Measurements from ENCODE around the gene RALGAPA2.

RALGAPA2 gene

GRCh38 chr20:20557406-20557805, 155.0 kb downstream of the RALGAPA2 start:
- no peak for TF ChIP-seq CTCF (IDR thresholded peaks at IDR 0.05; ENCODE audit: insufficient read depth, low read depth, low read length, missing control alignments)
- no peak for DNase-seq (ENCODE audit: low read depth)
- no peak overlapping the region for H3K4me3 ChIP-seq (ENCODE audit: low read depth, low read length)

- no peak overlapping the region for H3K4me3 ChIP-seq (ENCODE audit: low read depth, low read length)
- no peak for DNase-seq (ENCODE audit: low read depth)
- no peak for TF ChIP-seq CTCF (IDR thresholded peaks at IDR 0.05; ENCODE audit: insufficient read depth, low read depth, low read length, missing control alignments)
These were observed 156.6 kb downstream of the RALGAPA2 start for GRCh38 chr20:20555838-20556237.

- no peak overlapping the region for H3K4me3 ChIP-seq (ENCODE audit: low read depth, low read length)
- no peak for TF ChIP-seq CTCF (IDR thresholded peaks at IDR 0.05; ENCODE audit: insufficient read depth, low read depth, low read length, missing control alignments)
- DNase-seq (ENCODE audit: low read depth), result no peak
These were observed 157.5 kb downstream of the RALGAPA2 start for GRCh38 chr20:20554951-20555350.

GRCh38 chr20:20553541-20553940, 158.9 kb downstream of the RALGAPA2 start:
- H3K4me3 ChIP-seq (ENCODE audit: low read depth, low read length), result no peak overlapping the region
- DNase-seq (ENCODE audit: low read depth), result no peak
- TF ChIP-seq CTCF (IDR thresholded peaks at IDR 0.05; ENCODE audit: insufficient read depth, low read depth, low read length, missing control alignments), result no peak

- DNase-seq (ENCODE audit: low read depth), result no peak
- H3K4me3 ChIP-seq (ENCODE audit: low read depth, low read length), result no peak overlapping the region
- no peak for TF ChIP-seq CTCF (IDR thresholded peaks at IDR 0.05; ENCODE audit: insufficient read depth, low read depth, low read length, missing control alignments)
These were observed 160.4 kb downstream of the RALGAPA2 start for GRCh38 chr20:20552076-20552475.

- no peak for TF ChIP-seq CTCF (IDR thresholded peaks at IDR 0.05; ENCODE audit: insufficient read depth, low read depth, low read length, missing control alignments)
- no peak for DNase-seq (ENCODE audit: low read depth)
- no peak overlapping the region for H3K4me3 ChIP-seq (ENCODE audit: low read depth, low read length)
These were observed 161.0 kb downstream of the RALGAPA2 start for GRCh38 chr20:20551409-20551808.

- H3K4me3 ChIP-seq (ENCODE audit: low read depth, low read length), result no peak overlapping the region
- no peak for DNase-seq (ENCODE audit: low read depth)
- no peak for TF ChIP-seq CTCF (IDR thresholded peaks at IDR 0.05; ENCODE audit: insufficient read depth, low read depth, low read length, missing control alignments)
These were observed 162.7 kb downstream of the RALGAPA2 start for GRCh38 chr20:20549704-20550103.

Measured in GM12865 (cell line).